HPDE6-E6E7 (cell line): ENCODE measurements around the gene DOK4.
"Not testable (repeated sequence)": the region's sequence is repeated elsewhere in the genome, so short reads cannot be mapped to it uniquely, and the experiment has no call there.

Source experiments
- DNase-seq: peaks from one replicate; pipeline ENCODE4 v3.0.0; 2011; ENCODE audit warnings: missing footprints; ENCODE audit errors: extremely low spot score

Gene DOK4

DNA sequence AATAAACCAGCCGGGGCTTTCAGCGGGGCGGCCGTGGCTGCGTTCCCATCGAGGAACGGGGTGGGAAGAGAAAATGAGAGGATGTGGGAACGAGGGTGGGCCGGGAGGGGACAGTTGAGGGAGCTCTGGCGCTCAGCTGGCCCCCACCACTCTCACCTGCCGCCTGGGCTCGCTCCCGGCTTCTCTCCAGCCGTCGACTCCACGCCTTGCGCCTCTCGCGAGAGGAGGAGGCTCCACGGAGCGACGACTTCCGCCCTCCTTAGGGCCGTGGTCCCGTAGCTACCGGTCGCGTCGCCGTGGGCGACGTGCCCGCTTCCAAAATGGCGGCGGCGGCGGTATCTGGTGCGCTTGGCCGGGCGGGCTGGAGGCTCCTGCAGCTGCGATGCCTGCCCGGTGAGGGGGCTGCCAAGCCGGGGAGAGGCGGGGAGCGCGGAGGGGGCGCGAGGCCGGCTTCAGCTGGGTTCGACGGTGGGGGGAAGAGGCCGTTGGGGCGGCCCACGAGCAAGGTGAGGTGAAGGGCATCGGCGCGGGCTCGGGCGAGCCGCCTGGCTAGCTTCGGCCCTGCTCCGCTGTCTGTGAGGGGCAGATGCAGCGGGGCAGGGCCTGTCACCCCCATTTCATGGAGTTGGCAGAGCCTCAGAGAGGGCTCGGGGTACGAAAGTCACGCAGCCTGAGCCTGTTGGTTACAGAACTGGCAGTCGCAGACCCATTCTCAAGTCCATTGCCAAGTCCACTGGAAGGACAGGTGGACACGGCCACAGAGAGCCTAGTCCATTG is 38.9 kb downstream of the DOK4 start, which contains the start of the genes CIAPIN1 and COQ9:
TSS of gene CIAPIN1 (minus strand) at position 200 of the 777 bp plus-strand sequence. CDS start 6,457 bp downstream, outside the sequence.
TSS of gene COQ9 (plus strand) at position 294 of the 777 bp plus-strand sequence. CDS start at position 321, 27 bp downstream.
- peak; percentile 98 for DNase-seq

DNA sequence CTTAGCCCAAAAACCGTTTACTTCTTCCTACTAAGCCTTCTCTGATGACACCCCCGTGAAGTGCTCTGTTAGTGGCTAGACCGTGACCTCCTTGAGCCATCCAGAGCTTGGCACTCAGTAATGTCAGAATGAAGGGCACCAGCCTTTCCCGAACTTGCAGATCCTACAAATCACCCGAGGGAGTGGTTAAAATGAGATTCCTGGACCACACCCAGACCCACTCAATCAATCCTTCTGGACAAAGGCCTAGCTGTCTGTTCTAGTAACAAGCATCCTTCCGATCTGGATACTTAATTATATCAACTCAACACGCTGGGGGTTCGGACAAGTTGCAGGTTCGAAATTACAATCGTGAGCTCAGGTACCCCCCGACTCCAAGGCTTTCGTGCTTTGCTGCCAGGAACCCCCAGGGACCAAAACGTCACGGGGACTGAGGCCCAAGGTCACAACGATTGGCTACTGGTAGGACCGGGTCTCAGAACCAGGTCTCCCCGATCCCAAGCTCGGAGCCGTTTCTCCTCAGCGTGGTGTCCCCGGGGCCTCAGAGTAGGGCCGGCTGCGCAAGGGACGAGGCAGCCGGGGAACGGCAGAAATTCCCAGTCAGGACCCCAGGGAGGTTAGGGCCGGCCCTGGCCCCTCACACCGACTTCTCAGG is 39.6 kb downstream of the DOK4 start:
- no peak for DNase-seq

DNA sequence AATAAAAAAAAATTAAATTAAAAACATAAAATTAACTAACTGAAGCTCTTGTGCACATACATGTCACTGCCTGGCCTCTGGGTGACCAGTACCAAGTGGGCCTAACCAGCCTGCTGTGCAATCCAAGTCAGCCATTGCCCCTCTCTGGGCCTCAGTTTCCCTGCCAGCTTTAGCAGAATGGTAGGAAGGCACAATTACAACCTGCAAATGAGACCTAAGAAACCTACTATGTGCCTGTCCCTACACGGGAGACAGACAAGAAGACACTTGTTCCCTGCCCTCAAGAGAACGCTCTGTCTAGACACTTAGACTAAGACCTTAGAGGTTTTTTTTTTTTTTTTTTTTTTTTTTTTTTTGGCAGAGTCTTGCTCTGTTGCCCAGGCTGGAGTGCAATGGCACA is 40.8 kb downstream of the DOK4 start:
- no peak for DNase-seq

DNA sequence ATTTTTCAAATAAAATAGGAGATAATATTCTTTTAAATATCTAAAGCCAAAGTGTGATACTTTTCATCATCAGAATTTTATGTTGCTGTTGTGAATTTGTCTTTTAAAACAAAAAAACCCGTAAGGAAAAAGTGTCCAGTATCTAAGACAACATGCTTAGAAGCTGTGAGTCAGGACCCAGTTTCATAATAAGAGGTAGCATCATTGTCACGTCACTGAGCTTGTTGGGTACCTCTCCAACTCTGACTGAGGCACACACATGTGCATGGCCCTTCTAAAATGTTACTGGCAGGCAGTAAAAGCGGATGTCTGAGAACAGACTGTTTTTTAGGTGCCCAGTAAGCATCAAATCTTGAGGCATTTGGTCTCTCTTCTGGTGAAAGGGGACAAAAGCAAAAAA is 41.6 kb downstream of the DOK4 start:
- no peak for DNase-seq

GRCh38 chr16:57440551-57440950 is 45.7 kb downstream of the DOK4 start:
- DNase-seq: not testable (repeated sequence)

DNA sequence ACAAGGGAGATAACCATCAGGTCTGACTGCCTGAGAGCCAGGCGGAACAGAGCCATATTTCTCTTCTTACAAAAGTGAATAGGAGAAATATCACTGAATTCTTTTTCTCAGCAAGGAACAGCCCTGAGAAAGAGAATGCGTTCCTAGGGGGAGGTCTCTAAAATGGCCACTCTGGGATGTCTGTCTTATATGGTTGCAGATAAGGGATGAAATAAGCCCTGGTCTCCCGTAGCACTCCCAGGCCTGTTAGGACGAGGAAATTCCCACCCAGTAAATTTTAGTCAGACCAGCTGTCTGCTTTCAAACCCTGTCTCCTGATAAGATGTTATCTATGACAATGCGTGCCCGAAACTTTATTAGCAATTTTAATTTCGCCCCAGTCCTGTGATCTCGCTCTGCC is 46.3 kb downstream of the DOK4 start:
- DNase-seq: not testable (repeated sequence)

DNA sequence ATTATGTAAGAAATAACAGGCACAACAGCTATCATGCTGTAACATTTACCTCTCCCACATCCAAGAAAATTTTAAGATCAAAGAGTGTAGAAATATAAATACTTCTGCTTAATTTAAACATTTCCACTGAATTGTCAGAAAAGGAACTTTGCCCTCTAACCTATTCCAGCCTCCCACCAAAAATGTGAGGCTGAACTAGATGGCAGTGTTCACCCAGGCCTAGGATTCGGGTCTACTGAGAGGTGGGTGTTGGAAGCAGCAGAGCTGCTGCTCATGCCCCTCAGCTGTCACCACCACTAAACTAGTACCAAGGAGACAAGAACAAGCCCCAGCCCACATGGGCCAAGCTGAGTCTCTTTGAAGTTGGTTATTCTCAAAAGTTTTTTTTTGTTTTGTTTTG is 50.5 kb downstream of the DOK4 start:
- no peak for DNase-seq

DNA sequence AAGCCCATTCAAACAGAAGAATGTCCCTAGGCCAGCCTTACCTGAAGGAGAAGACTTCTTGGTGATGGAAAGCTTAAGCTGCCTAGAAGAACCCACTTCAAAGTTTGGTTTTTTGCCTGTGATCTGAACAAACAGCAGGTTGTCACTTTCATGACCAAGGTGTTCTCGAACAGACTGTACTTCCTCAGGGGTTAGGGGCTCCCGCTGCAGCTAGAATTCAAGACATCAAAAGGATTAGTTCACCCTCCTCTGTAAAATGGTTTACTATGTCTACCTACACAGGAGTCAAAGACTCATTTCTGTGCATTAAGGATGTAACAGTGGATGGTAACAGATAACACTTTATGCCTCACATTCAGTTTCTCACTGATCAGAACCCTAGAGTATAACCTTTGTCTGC is 52.3 kb downstream of the DOK4 start:
- no peak for DNase-seq

GRCh38 chr16:57432989-57433388 is 53.3 kb downstream of the DOK4 start:
- DNase-seq: no peak

- DNase-seq: no peak
Observed at GRCh38 chr16:57432505-57432904, 53.8 kb downstream of the DOK4 start.

- DNase-seq: no peak
Observed at GRCh38 chr16:57430955-57431354, 55.3 kb downstream of the DOK4 start.

GRCh38 chr16:57427824-57428223 is 58.5 kb downstream of the DOK4 start:
- DNase-seq: no peak

DNA sequence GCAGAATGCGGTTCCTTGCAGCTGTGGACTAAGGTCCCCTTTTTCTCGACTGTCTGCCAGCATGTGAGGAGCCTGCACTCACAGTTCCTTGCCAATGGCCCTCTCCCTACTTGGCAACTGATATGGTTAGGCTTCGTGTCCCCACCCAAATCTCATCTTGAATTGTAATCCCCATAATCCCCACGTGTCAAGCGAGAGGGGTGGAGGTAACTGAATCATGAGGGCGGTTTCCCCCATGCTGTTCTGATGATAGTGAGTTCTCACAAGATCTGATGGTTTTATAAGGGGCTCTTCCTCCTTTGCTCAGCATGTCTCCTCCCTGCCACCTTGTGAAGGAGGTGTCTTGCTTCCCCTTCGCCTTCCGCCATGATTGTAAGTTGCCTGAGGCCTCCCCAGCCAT is 59.0 kb downstream of the DOK4 start:
- DNase-seq: no peak

DNA sequence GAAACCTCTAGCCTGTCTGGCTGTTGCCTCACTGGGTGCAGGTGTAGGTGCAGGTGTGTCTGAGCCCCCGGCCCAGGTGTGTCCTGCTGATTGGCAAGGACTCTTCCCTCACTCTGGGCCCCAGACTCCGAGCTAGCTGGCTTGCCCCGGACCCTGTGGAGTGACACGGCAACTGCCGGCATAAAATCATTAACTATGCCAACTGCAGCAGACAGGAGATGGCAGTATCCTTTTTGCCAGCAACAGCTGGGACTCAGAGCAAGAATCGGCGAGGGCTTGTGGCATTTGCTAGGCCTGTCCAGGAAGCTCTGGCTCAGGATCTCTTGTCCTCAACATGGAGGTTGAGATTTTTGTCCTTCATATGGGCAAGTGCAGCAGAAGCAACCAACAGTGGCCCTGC is 59.9 kb downstream of the DOK4 start:
- DNase-seq: no peak

DNA sequence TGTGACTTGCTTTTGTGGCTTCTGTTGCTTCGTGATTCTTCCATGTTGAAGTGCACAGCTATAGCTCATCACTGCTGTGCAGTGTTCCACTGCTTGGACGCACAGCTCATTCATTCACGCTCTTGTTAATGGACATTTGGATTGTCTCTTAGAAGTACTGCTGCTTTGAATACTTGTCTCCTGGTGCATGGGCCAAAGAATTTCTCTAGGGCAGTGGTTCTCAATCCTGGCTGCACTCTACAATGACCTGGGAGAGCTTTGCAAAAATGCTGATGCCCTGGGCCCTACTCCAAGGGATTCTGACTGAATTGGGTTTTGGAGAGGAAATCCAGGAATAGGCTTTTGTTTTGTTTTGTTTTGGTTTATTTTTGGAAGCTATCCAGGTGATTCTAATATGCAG is 61.7 kb downstream of the DOK4 start:
- no peak for DNase-seq

DNA sequence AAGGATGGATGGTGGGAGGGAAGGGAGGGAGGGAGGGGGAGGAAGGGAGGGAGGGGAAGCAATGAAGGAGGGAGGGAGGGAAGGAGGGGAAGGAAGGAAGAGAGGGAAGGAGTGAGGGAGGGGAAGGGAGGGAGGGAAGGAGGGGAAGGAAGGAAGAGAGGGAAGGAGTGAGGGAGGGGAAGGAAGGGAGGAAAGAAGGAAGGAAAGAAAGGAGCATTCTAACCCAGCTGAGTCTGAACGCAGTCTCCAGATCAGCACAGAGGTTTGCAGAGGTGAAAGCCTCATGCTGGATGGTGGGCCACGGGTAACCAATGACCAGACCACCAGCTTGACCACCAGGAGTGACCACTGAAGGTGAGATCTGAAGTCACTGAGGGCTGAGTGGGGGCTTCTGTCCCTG is 63.1 kb downstream of the DOK4 start:
- no peak for DNase-seq

DNA sequence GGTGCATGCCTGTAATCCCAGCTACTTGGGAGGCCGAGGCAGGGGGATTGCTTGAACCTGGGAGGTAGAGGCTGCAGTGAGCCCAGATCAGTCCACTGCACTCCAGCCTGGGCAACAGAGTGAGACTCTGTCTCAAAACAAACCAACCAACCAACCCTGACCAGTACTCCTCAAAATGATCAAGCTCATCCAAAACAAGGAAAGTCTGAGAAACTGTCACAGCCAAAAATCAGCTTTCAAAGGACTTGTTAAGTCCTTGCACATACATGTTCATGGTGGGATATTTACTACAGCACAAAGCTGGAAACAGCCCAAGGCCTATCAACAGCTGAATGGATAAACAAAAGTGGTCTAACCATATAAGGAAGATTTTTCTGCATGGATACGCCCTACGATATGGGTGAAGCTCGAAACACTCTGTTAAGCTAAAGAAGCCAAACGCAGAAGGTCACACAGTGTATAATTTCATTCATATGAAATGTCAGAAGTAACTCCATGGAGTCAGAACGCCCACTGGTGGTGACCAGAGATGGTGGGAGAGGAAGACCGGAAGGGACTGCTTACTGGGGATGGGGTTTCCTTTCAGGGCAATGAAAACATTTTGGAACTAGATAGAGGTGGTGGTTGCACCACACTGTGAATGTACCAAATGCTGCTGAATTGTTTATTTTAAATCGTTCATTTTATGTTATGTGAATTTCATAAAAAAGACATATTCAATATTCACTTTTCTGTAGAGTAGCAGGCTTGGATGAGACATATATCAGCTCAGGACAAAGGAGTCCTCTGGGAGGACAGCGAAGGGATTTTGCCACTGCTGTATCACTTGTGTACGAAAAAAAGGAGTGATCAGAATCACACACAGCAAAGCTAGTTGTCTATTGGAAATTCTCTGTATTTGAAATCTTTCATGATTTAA is 64.0 kb downstream of the DOK4 start:
- DNase-seq: peak; percentile 46
